Measurements from ENCODE around the gene GMPPA.

GRCh38 chr2:219474285-219475060 lies 24.2 kb upstream of the GMPPA start:
- TF ChIP-seq CTCF (IDR thresholded peaks at IDR 0.05) (no peak), POLR2A (IDR thresholded peaks at IDR 0.05) (no peak)
